ENCODE data around the gene GALNT6. TPM values are rescaled to one million over a fixed set of nuclear protein-coding genes. Genes with fewer than 3 reads are reported as not detected.

The GALNT6 gene
- total RNA-seq, 4 donors from 2014 or later: 1.3 to 16.4 (median 4.7) TPM

DNA sequence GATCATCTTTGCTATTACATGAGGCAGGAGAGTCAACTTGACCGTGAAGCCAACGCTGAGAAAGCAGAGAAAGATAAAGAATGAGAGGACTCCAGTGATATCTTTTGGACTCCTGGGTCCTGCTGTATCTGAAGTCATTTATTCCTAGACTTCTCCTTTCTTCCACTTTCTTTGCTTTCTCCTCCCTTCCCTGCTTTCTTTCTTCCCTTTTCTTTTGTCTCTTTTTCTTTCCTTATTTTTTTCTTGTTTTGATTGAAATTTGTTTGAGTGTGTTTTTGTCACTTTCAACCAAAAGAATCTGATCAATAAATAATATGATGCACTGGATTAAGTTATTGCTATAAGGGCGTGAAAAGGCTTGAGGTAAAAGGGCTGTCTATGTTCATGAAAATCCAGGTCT is 13.4 kb upstream of the GALNT6 start:
- intact Hi-C loops (cut with DNase I; ENCODE audit: low total_unique reads): no loop called here
- no peak for DNase-seq (ENCODE audit: low spot score in 2 of 2)
- 93 to 94% methylated on average over 3 of the region's 3 CpGs for WGBS, 2 donors
- TF ChIP-seq, protein P1, sequence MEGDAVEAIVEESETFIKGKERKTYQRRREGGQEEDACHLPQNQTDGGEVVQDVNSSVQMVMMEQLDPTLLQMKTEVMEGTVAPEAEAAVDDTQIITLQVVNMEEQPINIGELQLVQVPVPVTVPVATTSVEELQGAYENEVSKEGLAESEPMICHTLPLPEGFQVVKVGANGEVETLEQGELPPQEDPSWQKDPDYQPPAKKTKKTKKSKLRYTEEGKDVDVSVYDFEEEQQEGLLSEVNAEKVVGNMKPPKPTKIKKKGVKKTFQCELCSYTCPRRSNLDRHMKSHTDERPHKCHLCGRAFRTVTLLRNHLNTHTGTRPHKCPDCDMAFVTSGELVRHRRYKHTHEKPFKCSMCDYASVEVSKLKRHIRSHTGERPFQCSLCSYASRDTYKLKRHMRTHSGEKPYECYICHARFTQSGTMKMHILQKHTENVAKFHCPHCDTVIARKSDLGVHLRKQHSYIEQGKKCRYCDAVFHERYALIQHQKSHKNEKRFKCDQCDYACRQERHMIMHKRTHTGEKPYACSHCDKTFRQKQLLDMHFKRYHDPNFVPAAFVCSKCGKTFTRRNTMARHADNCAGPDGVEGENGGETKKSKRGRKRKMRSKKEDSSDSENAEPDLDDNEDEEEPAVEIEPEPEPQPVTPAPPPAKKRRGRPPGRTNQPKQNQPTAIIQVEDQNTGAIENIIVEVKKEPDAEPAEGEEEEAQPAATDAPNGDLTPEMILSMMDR (IDR thresholded peaks at IDR 0.05): no peak
- TF ChIP-seq POLR2A (IDR thresholded peaks at IDR 0.05): no peak
- H3K4me3 ChIP-seq (ENCODE audit: low read depth, poor library complexity, severe bottlenecking): no peak overlapping the region

DNA sequence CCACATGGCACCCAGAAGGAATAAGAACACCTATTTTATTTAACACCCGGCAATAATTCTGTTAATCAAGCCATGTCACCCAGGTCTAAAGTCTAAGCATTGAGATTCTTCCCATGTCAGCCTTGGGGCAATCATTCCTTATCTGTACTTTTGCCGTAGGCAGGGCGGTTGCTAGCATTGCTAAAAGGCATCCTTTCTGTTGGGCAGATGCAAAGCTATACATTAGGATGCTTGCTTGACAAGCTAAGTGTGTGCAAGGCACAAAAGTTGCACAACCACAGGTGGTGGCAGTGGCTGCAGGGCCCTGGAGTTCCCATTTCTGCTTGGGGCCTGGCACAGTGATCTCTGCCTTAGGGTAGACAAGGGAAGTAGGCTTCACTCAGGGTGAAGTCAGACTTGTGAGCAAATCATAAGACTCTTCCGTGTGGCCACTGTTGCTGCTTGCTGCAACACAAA is 12.5 kb upstream of the GALNT6 start:
- DNase-seq (ENCODE audit: low spot score in 2 of 2): peak in 1 of 2 donors; percentile 77
- WGBS, 2 donors: 76 to 77% methylated on average over 4 of the region's 4 CpGs
- TF ChIP-seq, protein P1 (IDR thresholded peaks at IDR 0.05): no peak
- TF ChIP-seq POLR2A (IDR thresholded peaks at IDR 0.05): no peak
- H3K4me3 ChIP-seq (ENCODE audit: low read depth, poor library complexity, severe bottlenecking): no peak overlapping the region
- intact Hi-C loops (cut with DNase I; ENCODE audit: low total_unique reads): no loop called here

DNA sequence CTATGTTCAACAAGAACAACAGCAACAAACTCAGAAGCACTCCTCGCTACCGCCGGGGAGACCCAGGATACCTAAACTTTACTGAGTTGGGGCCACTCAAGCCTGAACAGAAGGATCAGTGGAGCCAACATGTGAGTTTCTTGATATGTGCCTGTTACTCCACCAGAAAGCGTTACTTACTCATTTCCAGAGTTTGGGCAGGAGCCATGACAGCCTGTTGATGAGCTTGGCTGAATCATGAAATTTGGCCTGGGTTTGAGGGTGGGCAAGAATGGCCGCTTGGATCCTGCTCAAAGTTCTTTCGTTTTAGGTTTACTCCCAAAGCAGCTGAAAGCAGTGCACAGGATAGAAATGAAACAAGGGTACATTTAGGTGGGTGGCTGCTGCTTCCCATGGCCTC is 12.0 kb upstream of the GALNT6 start:
- no peak overlapping the region for H3K4me3 ChIP-seq (ENCODE audit: low read depth, poor library complexity, severe bottlenecking)
- peak in 1 of 2 donors; percentile 46 for DNase-seq (ENCODE audit: low spot score in 2 of 2)
- WGBS, 2 donors: 80 to 85% methylated on average over 6 of the region's 6 CpGs
- TF ChIP-seq, protein P1 (IDR thresholded peaks at IDR 0.05): no peak
- no peak for TF ChIP-seq POLR2A (IDR thresholded peaks at IDR 0.05)
- intact Hi-C loops (cut with DNase I; ENCODE audit: low total_unique reads): no loop called here

DNA sequence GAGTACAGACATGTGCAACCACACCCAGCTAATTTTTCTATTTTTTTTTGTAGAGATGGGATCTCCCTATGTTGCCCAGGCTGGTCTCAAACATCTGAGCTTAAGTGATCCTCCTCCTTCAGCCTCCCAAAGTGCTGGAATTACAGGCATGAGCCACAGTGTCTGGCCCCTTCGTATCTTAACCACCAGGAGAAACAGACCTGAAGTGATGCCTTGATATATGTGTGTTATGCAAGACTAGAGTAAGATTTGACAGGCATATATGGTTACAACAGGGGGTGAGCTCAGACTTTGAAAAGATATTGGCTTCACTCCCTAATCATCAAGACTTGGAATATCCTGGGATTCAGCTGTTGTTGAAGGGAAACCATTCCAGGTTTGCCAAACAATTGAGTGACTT is 10.7 kb upstream of the GALNT6 start:
- TF ChIP-seq, protein P1 (IDR thresholded peaks at IDR 0.05): no peak
- TF ChIP-seq POLR2A (IDR thresholded peaks at IDR 0.05): no peak
- DNase-seq (ENCODE audit: low spot score in 2 of 2): no peak
- no peak overlapping the region for H3K4me3 ChIP-seq (ENCODE audit: low read depth, poor library complexity, severe bottlenecking)
- intact Hi-C loops (cut with DNase I; ENCODE audit: low total_unique reads): no loop called here
- 35 to 53% methylated on average over 1 of the region's 1 CpG for WGBS, 2 donors

DNA sequence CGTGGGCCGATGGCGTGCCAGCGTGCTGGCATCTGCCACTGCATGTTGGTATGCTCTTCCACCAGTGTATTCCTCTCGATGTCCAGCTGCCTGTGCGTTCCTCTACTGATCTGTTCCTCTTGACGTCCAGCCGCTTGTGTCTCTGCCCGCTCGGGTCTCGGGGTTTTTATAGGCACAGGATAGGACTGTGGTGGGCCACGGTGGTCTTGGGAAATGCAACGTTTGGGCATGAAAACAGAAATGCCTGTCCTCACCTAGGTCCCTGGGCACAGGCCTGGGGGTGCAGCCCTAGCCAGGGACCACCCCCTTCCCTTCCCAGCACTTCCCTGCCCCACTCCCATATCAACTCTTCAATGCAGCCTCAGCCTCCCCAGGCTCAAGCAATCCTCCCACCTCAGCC is 10.3 kb upstream of the GALNT6 start:
- DNase-seq (ENCODE audit: low spot score in 2 of 2): peak in 1 of 2 donors; percentile 68

More for the DNA sequence above, 10.3 kb upstream of the GALNT6 start:
- WGBS, 2 donors: 86 to 88% methylated on average over 13 of the region's 13 CpGs
- intact Hi-C loops (cut with DNase I; ENCODE audit: low total_unique reads): no loop called here
- TF ChIP-seq, protein P1 (IDR thresholded peaks at IDR 0.05): no peak
- TF ChIP-seq POLR2A (IDR thresholded peaks at IDR 0.05): no peak
- no peak overlapping the region for H3K4me3 ChIP-seq (ENCODE audit: low read depth, poor library complexity, severe bottlenecking)

Measured in lower leg skin (tissue), 4 donors.